Measurements from ENCODE around the gene TMEM237. TPM values are rescaled to one million over a fixed set of nuclear protein-coding genes. Genes with fewer than 3 reads are reported as not detected.

TMEM237 gene
- total and polyA plus RNA-seq, 2 donors (not counting 1 experiment from before 2014, with no cell fraction given) = 0.76 to 4.2 TPM

GRCh38 chr2:201600906-201601305 lies 42.4 kb downstream of the TMEM237 start:
- Mint-ChIP-seq H3K4me1 (no peaks in the 10 kb centered on the region), H3K9me3 (ENCODE audit: insufficient read depth) (peaks cover 4% of the 10 kb centered on the region), H3K27ac (no peak overlapping the region), H3K4me3 (no peak overlapping the region), H3K27me3 (peaks cover 38% of the 10 kb centered on the region)
- intact Hi-C loops (cut with micrococcal nuclease) = no loop called here
- Histone ChIP-seq H3K4me3 (ENCODE audit: control extremely low read depth in 1 of 5, extremely low read depth in 1 of 5, insufficient read depth in 1 of 5, low read depth in 2 of 5, low read length in 4 of 5) (no peak overlapping the region), H2AFZ (ENCODE audit: insufficient read depth, low read depth, low read length, poor library complexity, severe bottlenecking) (no peak overlapping the region), H4K20me1 (ENCODE audit: control insufficient read depth, insufficient read depth, low read length, poor library complexity, severe bottlenecking) (no peaks in the 10 kb centered on the region), H3K9ac (ENCODE audit: low read length) (no peak overlapping the region), H3K27me3 (replicated peaks in 1 of 4; ENCODE audit: control extremely low read depth in 1 of 4, control insufficient read depth in 3 of 4, insufficient read depth in 4 of 4, low read length in 3 of 4) (peaks cover 0 to 3% (median 0%) of the 10 kb centered on the region in 4 experiments), H3K4me1 (ENCODE audit: control insufficient read depth in 2 of 2, insufficient read depth in 2 of 2, low read length in 2 of 2) (no peaks in the 10 kb centered on the region), H3K36me3 (replicated peaks in 1 of 2; ENCODE audit: control extremely low read depth in 1 of 2, control insufficient read depth in 1 of 2, extremely low read depth in 1 of 2, insufficient read depth in 2 of 2, low read length in 1 of 2) (no peaks in the 10 kb centered on the region), H3K4me2 (replicated peaks; ENCODE audit: low read depth, low read length, poor library complexity, severe bottlenecking) (no peak overlapping the region), H3K27ac (ENCODE audit: low read length in 2 of 2) (no peak overlapping the region), H3K79me2 (ENCODE audit: control insufficient read depth, insufficient read depth, low read length) (no peaks in the 10 kb centered on the region), H3K9me3 (ENCODE audit: control extremely low read depth in 1 of 3, control insufficient read depth in 2 of 3, insufficient read depth in 1 of 3, low read length in 2 of 3) (peaks cover 0 to 3% (median 0%) of the 10 kb centered on the region in 3 donors)
- ChIA-PET CTCF (no interaction called here), POLR2A (no interaction called here)
- WGBS (ENCODE audit: insufficient coverage) = no CpG with 5 or more reads among the region's 3 CpGs
- ATAC-seq (ENCODE audit: low read depth) (no peak), DNase-seq (no peak)
- TF ChIP-seq EZH2 (IDR thresholded peaks at IDR 0.05; ENCODE audit: borderline replicate concordance, insufficient read depth, low read depth, low read length, poor library complexity, severe bottlenecking) = no peak
- no peak for TF ChIP-seq CTCF (IDR thresholded peaks at IDR 0.05)

GRCh38 chr2:201597397-201597796 lies 45.9 kb downstream of the TMEM237 start:
- Histone ChIP-seq H3K4me2 (replicated peaks; ENCODE audit: low read depth, low read length, poor library complexity, severe bottlenecking) (no peak overlapping the region), H3K79me2 (ENCODE audit: control insufficient read depth, insufficient read depth, low read length) (no peaks in the 10 kb centered on the region), H3K9me3 (ENCODE audit: control extremely low read depth in 1 of 3, control insufficient read depth in 2 of 3, insufficient read depth in 1 of 3, low read length in 2 of 3) (peaks cover 0 to 3% (median 0%) of the 10 kb centered on the region in 3 donors), H3K27ac (ENCODE audit: low read length in 2 of 2) (no peak overlapping the region), H2AFZ (ENCODE audit: insufficient read depth, low read depth, low read length, poor library complexity, severe bottlenecking) (no peak overlapping the region), H4K20me1 (ENCODE audit: control insufficient read depth, insufficient read depth, low read length, poor library complexity, severe bottlenecking) (no peaks in the 10 kb centered on the region), H3K36me3 (replicated peaks in 1 of 2; ENCODE audit: control extremely low read depth in 1 of 2, control insufficient read depth in 1 of 2, extremely low read depth in 1 of 2, insufficient read depth in 2 of 2, low read length in 1 of 2) (no peaks in the 10 kb centered on the region), H3K27me3 (replicated peaks in 1 of 4; ENCODE audit: control extremely low read depth in 1 of 4, control insufficient read depth in 3 of 4, insufficient read depth in 4 of 4, low read length in 3 of 4) (no peaks in the 10 kb centered on the region), H3K9ac (ENCODE audit: low read length) (no peak overlapping the region), H3K4me1 (ENCODE audit: control insufficient read depth in 2 of 2, insufficient read depth in 2 of 2, low read length in 2 of 2) (no peaks in the 10 kb centered on the region), H3K4me3 (ENCODE audit: control extremely low read depth in 1 of 5, extremely low read depth in 1 of 5, insufficient read depth in 1 of 5, low read depth in 2 of 5, low read length in 4 of 5) (no peak overlapping the region)
- intact Hi-C loops (cut with micrococcal nuclease) = no loop called here
- POLR2A ChIA-PET = no interaction called here
- DNase-seq = no peak
- Mint-ChIP-seq H3K27ac (no peak overlapping the region), H3K9me3 (ENCODE audit: insufficient read depth) (peaks cover 4% of the 10 kb centered on the region), H3K27me3 (peaks cover 18% of the 10 kb centered on the region), H3K4me1 (no peaks in the 10 kb centered on the region), H3K4me3 (no peak overlapping the region)
- CTCF ChIA-PET = interaction anchor here (0.6 kb wide), 1 partner anchor 578 kb away, joined by 4 read pairs; no protein-coding TSS in a partner anchor
- no peak for ATAC-seq (ENCODE audit: low read depth)
- 82% methylated on average over 7 of the region's 8 CpGs for WGBS (ENCODE audit: insufficient coverage)
- TF ChIP-seq EZH2 (IDR thresholded peaks at IDR 0.05; ENCODE audit: borderline replicate concordance, insufficient read depth, low read depth, low read length, poor library complexity, severe bottlenecking) = no peak
- no peak for TF ChIP-seq CTCF (IDR thresholded peaks at IDR 0.05)
